ENCODE data around the gene PRKAG2. TPM values are rescaled to one million over a fixed set of nuclear protein-coding genes. Genes with fewer than 3 reads are reported as not detected.

PRKAG2 gene
- total RNA-seq, 1 donor from 2014 or later = 14.2 TPM

GRCh38 chr7:151725844-151726651, 150.9 kb downstream of the PRKAG2 start:
- DNase-seq = peak; percentile 31

DNA sequence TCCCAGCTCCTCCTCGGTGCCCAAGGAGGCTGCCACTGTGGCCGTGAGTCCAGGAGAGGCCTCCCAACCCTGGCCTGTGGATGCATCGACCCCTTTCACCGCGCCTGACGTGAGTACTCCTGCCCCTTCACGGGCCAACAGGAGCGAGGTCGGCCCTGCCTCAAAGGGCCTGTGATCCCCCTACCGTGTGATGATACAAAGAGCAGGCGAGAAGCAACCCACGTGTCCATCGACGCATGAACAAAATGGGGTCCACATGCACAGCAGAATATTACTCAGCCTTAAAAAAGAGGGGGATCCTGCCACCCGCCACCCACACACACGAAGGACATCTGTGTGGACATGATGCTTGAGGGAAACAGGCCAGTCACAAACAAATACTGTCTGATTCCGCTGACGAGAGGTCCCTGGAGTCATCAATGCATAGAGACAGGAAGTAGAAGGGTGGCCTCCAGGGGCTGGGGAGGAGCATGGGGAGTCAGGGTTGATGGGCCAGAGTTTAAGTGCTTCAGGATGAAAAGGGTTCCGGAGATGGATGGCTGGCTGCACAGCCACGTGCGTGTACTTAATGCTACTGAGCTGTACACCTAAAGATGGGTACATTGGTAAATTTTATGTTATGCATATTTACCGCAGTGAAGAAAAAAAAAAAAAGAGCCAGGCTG, 151.9 kb downstream of the PRKAG2 start:
- no peak for DNase-seq

GRCh38 chr7:151724250-151724915, 152.5 kb downstream of the PRKAG2 start:
- no peak for DNase-seq

- no peak for DNase-seq
These were observed 153.6 kb downstream of the PRKAG2 start for GRCh38 chr7:151723321-151723720.

- no peak for DNase-seq
These were observed 154.4 kb downstream of the PRKAG2 start for GRCh38 chr7:151722533-151722932.

DNA sequence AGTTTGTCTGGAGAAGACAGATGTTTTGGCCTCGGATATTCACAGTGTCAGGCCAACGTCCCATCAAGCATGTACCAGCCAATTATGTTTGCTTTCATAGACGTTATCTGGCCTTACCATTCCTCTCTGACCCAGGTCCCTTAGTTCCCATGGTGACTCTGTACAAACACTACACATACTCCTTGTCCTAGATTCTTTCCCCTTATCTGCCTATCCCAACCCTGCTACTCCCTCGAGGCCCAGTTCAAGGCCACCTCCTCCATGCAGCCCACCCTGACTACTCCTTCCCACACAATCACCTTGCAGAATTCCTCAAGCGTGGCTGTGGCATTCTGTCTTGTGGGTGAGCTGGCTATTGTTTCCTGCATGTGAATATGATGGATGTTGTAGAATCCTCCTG, 155.2 kb downstream of the PRKAG2 start:
- DNase-seq = no peak

- DNase-seq = no peak
These were observed 155.7 kb downstream of the PRKAG2 start for GRCh38 chr7:151721236-151721635.

GRCh38 chr7:151720280-151720679, 156.6 kb downstream of the PRKAG2 start:
- DNase-seq = no peak

- no peak for DNase-seq
These were observed 157.0 kb downstream of the PRKAG2 start for GRCh38 chr7:151719897-151720242.

DNA sequence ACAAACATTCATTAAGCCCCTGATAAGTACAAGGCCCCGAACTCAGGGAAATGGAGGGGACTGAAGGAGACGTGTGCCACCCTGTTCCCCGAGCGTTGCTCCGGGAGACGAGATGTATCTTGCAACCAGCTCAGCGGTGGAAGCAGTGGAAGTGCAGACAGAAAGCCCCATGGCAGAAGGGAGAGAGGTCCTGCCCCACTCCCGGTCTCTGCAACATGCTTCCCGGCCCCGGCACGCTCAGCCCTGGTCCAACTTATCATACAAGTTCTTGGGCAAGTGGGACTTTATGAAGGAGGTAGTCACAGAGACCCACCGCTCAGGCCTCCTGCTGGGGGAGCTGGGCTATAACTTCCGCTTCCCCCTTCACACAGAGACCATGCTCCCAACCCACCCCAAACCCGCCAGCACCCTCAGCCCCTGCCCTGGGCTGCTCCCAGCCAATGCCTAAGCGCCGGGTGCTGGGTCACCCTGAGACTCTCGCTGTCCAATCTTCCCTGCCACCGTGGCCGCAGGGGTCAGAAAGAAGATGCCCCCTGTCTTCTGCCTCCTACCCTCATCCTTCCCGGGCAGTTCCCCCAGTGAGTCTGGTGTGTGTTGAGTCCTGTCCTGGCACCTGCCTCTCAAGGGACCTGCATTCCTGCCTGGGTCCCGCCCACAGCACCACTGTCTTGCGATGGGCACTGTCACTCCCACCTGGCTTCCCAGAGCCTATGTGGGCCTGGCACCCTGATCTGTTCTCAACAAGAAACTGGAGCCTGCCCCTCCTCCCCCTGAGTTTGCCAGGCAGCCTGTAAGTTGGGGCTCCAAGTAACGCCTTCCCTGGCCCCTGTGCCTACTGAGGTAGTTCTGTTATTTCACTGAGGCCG, 157.7 kb downstream of the PRKAG2 start:
- DNase-seq = no peak

DNA sequence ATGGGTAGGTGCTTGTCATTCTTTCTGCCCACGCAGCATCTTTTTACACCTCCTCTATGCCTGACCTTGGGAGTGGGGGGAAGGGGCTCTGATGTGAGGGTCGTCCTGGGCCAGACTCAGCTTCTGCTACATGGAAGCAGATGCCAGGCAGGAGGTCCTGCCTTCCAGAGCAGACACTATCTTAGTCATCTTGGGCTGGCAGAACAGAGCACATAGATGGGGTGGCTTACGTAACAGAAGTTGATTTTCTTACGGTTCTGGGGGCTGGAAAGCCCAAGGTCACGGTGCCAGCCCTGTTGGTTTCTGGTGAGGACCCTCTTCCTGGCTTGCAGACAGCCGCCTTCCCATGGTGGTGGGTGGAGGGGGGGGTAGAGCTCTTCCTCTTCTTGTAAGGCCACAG, 159.0 kb downstream of the PRKAG2 start:
- DNase-seq = no peak

DNA sequence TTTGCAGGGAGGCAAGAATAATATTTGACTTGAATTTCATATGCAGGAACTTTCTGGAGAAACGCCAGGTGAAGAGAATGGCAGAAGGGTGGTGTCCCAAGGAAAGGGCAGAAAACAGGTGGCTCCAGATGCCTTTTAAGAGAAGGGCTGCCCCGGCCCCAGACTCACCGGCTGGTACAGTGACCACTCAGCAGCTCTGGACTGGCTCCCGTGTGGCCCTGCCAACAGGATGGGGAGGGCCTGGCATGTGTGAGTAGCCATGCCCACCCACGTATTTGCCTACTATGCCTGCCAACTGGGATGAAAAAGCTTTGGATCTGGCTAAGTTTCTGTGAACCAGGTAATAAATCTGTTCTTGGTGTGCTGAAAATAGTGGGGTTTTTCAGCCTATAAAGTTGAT, 159.5 kb downstream of the PRKAG2 start:
- DNase-seq = no peak

DNA sequence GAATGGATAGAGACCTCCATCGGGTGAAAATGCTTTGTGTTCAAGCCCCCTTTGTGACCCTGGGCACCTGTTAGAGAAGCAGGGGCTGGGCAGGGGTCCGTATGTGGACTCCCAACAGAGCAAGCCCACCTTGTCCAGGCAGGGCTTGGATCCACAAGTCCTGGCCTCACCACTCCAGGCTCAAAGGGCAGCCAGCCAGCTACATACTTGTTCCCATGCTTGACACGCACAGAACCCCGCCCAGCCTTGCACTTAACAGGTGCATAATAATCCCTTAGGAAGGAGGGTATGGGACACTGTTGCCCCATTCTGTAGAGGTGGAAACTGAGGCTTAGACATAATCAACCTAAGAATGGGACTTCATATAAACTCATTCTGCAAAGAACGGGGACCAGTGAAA, 160.6 kb downstream of the PRKAG2 start:
- no peak for DNase-seq

DNA sequence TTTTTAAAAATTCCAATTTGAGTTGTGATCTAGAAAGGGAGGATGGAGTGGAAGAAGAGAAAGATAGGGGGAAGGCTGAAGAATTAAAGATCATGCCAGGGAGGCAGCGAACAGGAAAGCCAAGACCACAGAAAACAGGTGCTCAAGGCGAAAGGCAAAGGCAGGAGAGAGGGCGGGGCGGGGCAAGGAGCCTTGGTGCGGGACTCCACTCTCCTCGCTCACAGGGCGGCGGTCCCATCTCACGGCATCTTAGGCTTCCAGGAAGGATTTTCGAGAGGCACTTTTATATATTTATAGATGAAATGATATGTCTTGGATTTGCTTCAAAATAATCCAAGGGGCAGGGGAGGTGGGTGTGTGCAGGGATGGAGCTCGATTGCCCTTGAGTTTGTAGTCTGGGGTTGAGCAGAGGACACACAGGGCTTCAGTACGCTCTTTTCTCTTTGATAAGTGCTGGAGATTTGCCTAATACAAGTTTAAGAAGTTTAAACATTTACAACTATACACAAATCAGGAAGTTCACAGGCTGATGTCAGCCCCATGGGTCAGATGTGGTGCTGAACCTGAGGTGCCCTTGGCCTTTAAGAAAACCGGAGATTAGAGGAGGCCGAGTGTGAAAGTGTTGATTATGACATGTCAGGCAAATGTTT, 161.1 kb downstream of the PRKAG2 start:
- DNase-seq = no peak

- DNase-seq = no peak
These were observed 162.7 kb downstream of the PRKAG2 start for GRCh38 chr7:151714201-151714600.

DNA sequence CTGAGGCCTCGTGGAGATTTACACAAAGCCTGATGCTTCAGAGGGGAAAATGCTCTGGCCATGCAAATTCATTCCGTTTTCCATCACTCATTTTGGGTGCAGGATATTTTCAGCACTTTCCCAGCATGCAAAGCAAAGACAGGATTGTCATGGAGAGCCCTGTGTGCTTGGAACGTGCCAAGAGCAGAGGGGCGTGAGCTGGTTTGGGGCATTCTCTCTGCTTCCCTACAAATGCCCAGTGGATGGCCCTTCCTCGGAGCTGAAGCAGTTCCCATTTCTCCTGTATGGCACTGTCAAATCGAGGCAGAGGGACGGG, 164.1 kb downstream of the PRKAG2 start:
- no peak for DNase-seq

- no peak for DNase-seq
These were observed 164.8 kb downstream of the PRKAG2 start for GRCh38 chr7:151711906-151712809.

DNA sequence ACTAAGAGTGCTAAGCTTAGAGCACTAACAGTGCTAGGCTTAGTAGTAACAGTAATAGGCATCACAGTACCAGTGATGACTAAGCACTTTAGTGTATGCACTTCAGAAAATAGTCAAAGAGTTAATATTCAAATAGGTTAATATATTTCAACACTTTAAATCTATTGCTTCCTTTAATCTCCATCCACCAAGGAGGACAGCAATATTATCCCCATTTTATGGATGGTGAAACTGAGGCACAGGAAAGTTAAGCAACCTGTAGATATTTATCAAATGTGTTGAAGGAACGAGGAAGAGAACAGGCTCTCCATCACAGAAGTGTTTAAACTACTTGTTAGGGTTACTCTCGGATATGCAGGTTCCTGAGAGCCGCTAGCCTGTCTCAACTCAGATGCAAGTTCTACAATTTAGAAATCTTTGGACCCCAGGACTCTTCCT, 165.5 kb downstream of the PRKAG2 start:
- no peak for DNase-seq

- no peak for DNase-seq
These were observed 166.1 kb downstream of the PRKAG2 start for GRCh38 chr7:151710646-151711434.

DNA sequence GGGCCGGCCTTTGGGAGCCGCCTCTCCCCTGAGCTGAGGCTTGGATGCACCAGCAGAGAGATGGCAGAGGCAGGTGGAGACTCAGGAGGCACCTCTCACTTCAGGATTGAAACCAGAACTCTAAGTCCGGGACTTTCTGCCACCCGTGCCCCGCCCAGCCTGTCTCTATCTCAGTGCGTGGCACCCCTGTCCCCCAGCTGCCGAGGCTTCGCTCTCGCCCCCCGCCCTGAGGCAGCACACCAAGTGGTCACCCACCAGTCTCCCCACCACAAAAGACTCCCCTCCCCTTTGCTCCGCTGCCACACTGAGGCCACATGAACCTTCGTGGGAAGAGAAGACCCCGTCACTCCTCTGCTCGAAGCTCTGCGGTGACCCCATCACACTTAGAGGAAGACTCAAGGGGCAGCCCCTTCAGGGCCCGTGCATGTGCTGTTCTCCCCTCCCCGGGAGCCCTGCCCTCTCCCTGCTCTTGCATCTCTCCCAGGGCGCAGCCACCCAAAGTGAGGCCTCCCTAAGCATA, 166.7 kb downstream of the PRKAG2 start:
- DNase-seq = no peak
